WERI-Rb-1 (cell line): ENCODE measurements around the gene SHE.

Experiments
- DNase-seq: peaks from one replicate; pipeline ENCODE4 v3.0.0-alpha.2; 2020
- H3K27ac ChIP-seq: fragments of 250-450 bp; sonication (Bioruptor Pico); 2 replicates; pipeline ENCODE4 v1.5.1; 2020; ENCODE audit warnings: mild to moderate bottlenecking, moderate library complexity
- H3K27me3 ChIP-seq: fragments of 250-450 bp; sonication (Bioruptor Pico); 2 replicates; pipeline ENCODE4 v1.5.1; 2021; ENCODE audit warnings: mild to moderate bottlenecking, low read depth, moderate library complexity; ENCODE audit not compliant: insufficient read depth, severe bottlenecking
- H3K36me3 ChIP-seq: fragments of 250-450 bp; sonication (Bioruptor Pico); 2 replicates; pipeline ENCODE4 v1.5.1; 2020; ENCODE audit warnings: mild to moderate bottlenecking, moderate library complexity
- H3K4me3 ChIP-seq: 2 replicates; pipeline ENCODE4 v1.5.1; 2011; ENCODE audit warnings: low read depth, mild to moderate bottlenecking, control low read depth, low read length
- H3K9me3 ChIP-seq: fragments of 250-450 bp; sonication (Bioruptor Pico); 2 replicates; pipeline ENCODE4 v1.5.1; 2021; ENCODE audit warnings: mild to moderate bottlenecking, moderate library complexity; ENCODE audit not compliant: severe bottlenecking
- CTCF ChIP-seq: IDR thresholded peaks from 2 replicates; pipeline ENCODE4 v1.5.1; 2011; ENCODE audit warnings: low read depth, mild to moderate bottlenecking, control low read depth, inconsistent platforms, low read length

SHE gene

DNA sequence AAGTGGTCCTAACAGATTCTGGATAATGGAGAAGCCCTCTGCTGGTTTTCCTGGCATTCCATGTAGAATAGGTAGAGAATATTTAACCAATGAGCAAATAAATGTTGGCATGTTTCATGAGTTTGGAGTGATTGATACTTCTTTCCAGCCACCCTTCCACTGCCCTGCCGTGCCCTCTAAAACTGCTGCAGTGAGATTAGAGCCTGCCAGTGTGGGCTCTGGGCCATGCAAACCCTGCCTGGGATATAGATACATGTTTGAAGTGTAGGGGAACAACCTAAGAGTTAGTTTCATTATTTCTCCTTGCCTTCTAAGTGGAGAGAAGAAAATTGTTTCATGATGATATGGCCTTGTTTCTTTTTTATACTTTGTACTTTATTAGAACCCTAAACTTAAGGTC lies 45.8 kb upstream of the SHE start:
- H3K36me3 ChIP-seq, result peaks cover 45% of the 10 kb centered on the region
- H3K9me3 ChIP-seq, result no peaks in the 10 kb centered on the region
- H3K27ac ChIP-seq, result no peak overlapping the region
- TF ChIP-seq CTCF, result no peak
- H3K4me3 ChIP-seq, result no peak overlapping the region
- H3K27me3 ChIP-seq, result peaks cover 28% of the 10 kb centered on the region
- no peak for DNase-seq

- Histone ChIP-seq H3K27ac (no peak overlapping the region), H3K4me3 (no peak overlapping the region), H3K36me3 (peaks cover 37% of the 10 kb centered on the region), H3K9me3 (no peaks in the 10 kb centered on the region), H3K27me3 (peaks cover 36% of the 10 kb centered on the region)
- no peak for DNase-seq
- no peak for TF ChIP-seq CTCF
Observed at GRCh38 chr1:154547105-154547732, 45.0 kb upstream of the SHE start.

DNA sequence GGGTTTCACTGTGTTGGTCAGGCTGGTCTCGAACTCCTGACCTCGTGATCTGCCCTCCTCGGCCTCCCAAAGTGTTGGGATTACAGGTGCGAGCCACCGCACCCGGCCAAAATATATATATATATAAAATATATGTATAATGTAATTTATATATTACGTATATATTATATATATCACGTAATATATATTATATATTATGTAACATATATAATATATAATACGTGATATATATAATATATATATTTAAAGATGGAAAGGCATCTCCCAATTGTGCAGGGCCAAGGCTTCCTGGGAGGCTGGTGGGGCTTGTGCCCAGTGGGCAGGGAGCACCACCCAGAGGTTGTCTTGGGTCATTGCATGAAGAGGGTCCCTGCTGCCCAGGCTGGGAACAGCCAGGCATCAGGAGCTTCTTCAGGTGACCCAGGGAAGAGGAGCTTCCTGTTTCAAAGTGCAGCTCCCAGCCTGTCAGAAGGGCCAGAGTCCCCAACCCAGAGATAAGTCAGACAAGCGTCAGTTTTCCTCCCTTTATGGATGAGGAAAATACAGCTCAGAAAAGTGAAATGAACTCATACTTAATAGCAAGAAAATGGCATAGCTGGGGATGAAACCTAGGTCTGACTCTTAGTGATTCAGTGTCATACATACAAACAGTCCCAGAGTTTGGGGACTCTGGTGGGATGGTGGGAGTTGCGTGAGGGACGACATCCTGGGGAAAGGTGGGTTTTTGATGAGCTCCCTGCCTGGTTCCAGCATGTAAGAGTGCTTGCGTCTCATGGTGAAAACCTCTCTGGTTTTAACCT lies 44.3 kb upstream of the SHE start:
- Histone ChIP-seq H3K4me3 (no peak overlapping the region), H3K9me3 (no peaks in the 10 kb centered on the region), H3K27ac (no peak overlapping the region), H3K27me3 (peaks cover 44% of the 10 kb centered on the region), H3K36me3 (peaks cover 30% of the 10 kb centered on the region)
- TF ChIP-seq CTCF, result peak; percentile 99
- DNase-seq, result peak; percentile 91

DNA sequence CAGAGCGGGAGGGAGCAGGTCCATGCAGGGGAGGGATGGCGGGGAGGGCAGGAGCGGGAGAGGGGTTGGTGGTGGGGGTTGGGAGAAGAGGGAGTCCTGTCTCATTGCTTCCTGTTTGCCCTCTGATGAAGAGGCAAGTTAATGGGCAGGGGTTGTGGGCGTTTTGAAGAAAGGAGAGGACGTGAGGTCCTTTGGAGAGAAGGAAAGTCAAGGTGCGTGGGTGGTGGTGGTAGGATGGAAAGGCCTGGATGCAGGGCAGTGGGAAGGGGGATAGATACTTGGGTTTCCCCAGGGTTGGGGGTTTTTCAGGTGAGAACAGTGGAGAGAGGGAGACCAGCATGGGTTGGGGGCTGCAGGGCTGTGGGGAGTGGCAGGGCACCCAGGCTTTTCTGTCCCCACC lies 39.0 kb upstream of the SHE start:
- Histone ChIP-seq H3K9me3 (no peaks in the 10 kb centered on the region), H3K27me3 (peaks cover 96% of the 10 kb centered on the region), H3K27ac (no peak overlapping the region), H3K36me3 (no peaks in the 10 kb centered on the region), H3K4me3 (no peak overlapping the region)
- no peak for TF ChIP-seq CTCF
- no peak for DNase-seq

- no peak for TF ChIP-seq CTCF
- Histone ChIP-seq H3K27me3 (peaks cover 100% of the 10 kb centered on the region), H3K4me3 (no peak overlapping the region), H3K36me3 (no peaks in the 10 kb centered on the region), H3K9me3 (no peaks in the 10 kb centered on the region), H3K27ac (no peak overlapping the region)
- DNase-seq, result no peak
Observed at GRCh38 chr1:154539486-154540483, 37.6 kb upstream of the SHE start.
